Ishikawa (cell line): ENCODE measurements around the gene ZBTB40.

Experiments
- CEBPB ChIP-seq: IDR thresholded peaks from 2 replicates; pipeline ENCODE4 v1.6.1; 2012
- CREB1 ChIP-seq: IDR thresholded peaks from 2 replicates; pipeline ENCODE4 v1.6.1; 2012; ENCODE audit warnings: low read depth
- EGR1 ChIP-seq: IDR thresholded peaks from 2 replicates; pipeline ENCODE4 v1.6.1; 2012
- EP300 ChIP-seq: IDR thresholded peaks from 2 replicates; pipeline ENCODE4 v1.6.1; 2012; ENCODE audit warnings: borderline replicate concordance
- FOXM1 ChIP-seq: IDR thresholded peaks from 2 replicates; pipeline ENCODE4 v1.6.1; 2012; ENCODE audit warnings: low read depth, borderline replicate concordance
- MAX ChIP-seq: IDR thresholded peaks from 2 replicates; pipeline ENCODE4 v1.6.1; 2012
- NFIC ChIP-seq: IDR thresholded peaks from 2 replicates; pipeline ENCODE4 v1.6.1; 2012
- RAD21 ChIP-seq: IDR thresholded peaks from 2 replicates; pipeline ENCODE4 v1.6.1; 2012; ENCODE audit warnings: low read depth
- REST ChIP-seq: IDR thresholded peaks from 2 replicates; pipeline ENCODE4 v1.6.1; 2012; ENCODE audit warnings: low read depth, mild to moderate bottlenecking
- TAF1 ChIP-seq: IDR thresholded peaks from 2 replicates; pipeline ENCODE4 v1.6.1; 2012; ENCODE audit warnings: low read depth, mild to moderate bottlenecking
- TCF12 ChIP-seq: IDR thresholded peaks from 2 replicates; pipeline ENCODE4 v1.6.1; 2012; ENCODE audit warnings: low read depth
- USF1 ChIP-seq: IDR thresholded peaks from 2 replicates; pipeline ENCODE4 v1.6.1; 2012
- YY1 ChIP-seq: IDR thresholded peaks from 2 replicates; pipeline ENCODE4 v1.6.1; 2012; ENCODE audit warnings: low read depth
- ZBTB7A ChIP-seq: IDR thresholded peaks from 2 replicates; pipeline ENCODE4 v1.6.1; 2012; ENCODE audit warnings: low read depth

- TF ChIP-seq CREB1 (no peak), TAF1 (no peak), EP300 (no peak), YY1 (no peak), ZBTB7A (no peak), REST (no peak), TCF12 (no peak), EGR1 (no peak), MAX (no peak), FOXM1 (no peak), RAD21 (no peak), CEBPB (no peak), NFIC (no peak), USF1 (no peak)
Observed at GRCh38 chr1:22545141-22545540, 93.5 kb downstream of the ZBTB40 start.
